Breast epithelium (tissue), 3 donors: ENCODE data around the gene ATRNL1.
"Not testable (repeated sequence)": the region's sequence is repeated elsewhere in the genome, so short reads cannot be mapped to it uniquely, and the experiment has no call there.

ENCODE experiments used
- CTCF ChIP-seq, 3 donors: fragments of 450-650 bp; IDR thresholded peaks; one replicate each; pipeline ENCODE4 v1.5.1; 2016 to 2017; ENCODE audit warnings: antibody characterized with exemption in 3 of 3, mild to moderate bottlenecking in 3 of 3, moderate library complexity in 3 of 3
- POLR2A ChIP-seq: fragments of 450-650 bp; IDR thresholded peaks from one replicate; pipeline ENCODE4 v1.6.1; 2016; ENCODE audit warnings: antibody characterized with exemption, mild to moderate bottlenecking, moderate library complexity

- not testable (repeated sequence) for TF ChIP-seq POLR2A; CTCF (IDR thresholded peaks at IDR 0.05)
Observed at GRCh38 chr10:115207276-115207675, 114.1 kb downstream of the ATRNL1 start.
